Activated naive CD4-positive, alpha-beta T cell treated with anti-CD3 and anti-CD28 coated beads, Interleukin-2, amount 50 U/mL, for 72 hours (primary cell): Measurements from ENCODE around the gene UACA. TPM values are rescaled to one million over a fixed set of nuclear protein-coding genes. Genes with fewer than 3 reads are reported as not detected.
"Not testable (repeated sequence)": the region's sequence is repeated elsewhere in the genome, so short reads cannot be mapped to it uniquely, and the experiment has no call there.

Source experiments
- ATAC-seq, 2 donors: fragments of 150-1000 bp; cut with Tn5 transposase; 2 replicates each; pipeline ENCODE4 v1.10.0; 2021; ENCODE audit warnings: mild to moderate bottlenecking in 2 of 2, moderate library complexity in 2 of 2
- DNase-seq, 2 donors: peaks; one replicate each; pipeline ENCODE4 v3.0.0; 2021 to 2022; ENCODE audit warnings: low spot score in 2 of 2
- H3K27ac Mint-ChIP-seq, 2 donors: one replicate each; pipeline ENCODE4 v1.8.0; 2022; ENCODE audit warnings: mild to moderate bottlenecking in 2 of 2, mixed read lengths in 2 of 2
- H3K36me3 Mint-ChIP-seq, 2 donors: one replicate each; pipeline ENCODE4 v1.8.0; 2022; ENCODE audit warnings: mixed read lengths in 2 of 2
- H3K9me3 Mint-ChIP-seq, 2 donors: one replicate each; pipeline ENCODE4 v1.8.0; 2022; ENCODE audit warnings: mixed read lengths in 2 of 2
- total RNA-seq, 2 donors: library from RNA; stranded (reverse); gene quantifications; one replicate each; pipeline ENCODE4 v1.2.3, GENCODE V29; 2022

UACA gene
- total RNA-seq, 2 donors from 2014 or later: 2.8 to 7.7 TPM

DNA sequence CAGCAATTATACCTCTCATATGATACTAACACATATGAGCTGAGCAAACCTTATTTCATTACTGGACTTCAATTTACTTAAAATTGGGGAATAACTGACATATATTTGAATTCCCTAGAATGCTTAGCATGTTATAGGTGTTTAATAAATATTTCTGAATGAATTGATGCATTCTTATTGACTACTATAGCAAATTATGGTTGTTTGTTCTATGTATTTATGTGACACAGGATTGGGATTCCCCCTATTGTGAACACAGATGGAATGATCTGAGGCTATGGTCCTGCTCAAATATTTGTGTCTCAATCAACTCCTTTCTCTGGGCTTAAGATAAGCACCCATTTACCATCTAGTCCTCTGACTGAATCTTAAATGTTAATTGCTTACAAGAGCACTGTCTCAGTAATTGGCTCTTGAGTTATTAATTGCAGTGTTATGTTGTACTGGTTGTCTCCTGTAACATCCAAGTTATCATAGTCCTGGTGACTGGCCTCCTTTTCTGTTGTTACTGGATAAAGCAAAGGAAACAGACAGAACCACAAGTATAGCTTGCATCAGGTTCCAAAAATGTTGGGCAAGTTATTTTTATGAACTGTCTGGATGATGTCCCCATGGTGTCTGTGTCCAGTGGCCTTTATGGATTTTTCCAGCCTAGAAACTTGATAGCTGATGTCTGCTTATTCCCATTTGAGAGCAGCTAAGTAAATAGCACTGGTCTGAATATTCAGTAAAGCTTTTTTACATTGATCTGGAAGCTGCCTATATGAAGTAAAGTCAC lies 2.3 kb upstream of the UACA start:
- H3K36me3 Mint-ChIP-seq: peaks cover 0 to 6% of the 10 kb centered on the region in 2 donors
- DNase-seq: no peak
- no peaks in the 10 kb centered on the region for H3K9me3 Mint-ChIP-seq
- no peak overlapping the region for H3K27ac Mint-ChIP-seq
- ATAC-seq: no peak

DNA sequence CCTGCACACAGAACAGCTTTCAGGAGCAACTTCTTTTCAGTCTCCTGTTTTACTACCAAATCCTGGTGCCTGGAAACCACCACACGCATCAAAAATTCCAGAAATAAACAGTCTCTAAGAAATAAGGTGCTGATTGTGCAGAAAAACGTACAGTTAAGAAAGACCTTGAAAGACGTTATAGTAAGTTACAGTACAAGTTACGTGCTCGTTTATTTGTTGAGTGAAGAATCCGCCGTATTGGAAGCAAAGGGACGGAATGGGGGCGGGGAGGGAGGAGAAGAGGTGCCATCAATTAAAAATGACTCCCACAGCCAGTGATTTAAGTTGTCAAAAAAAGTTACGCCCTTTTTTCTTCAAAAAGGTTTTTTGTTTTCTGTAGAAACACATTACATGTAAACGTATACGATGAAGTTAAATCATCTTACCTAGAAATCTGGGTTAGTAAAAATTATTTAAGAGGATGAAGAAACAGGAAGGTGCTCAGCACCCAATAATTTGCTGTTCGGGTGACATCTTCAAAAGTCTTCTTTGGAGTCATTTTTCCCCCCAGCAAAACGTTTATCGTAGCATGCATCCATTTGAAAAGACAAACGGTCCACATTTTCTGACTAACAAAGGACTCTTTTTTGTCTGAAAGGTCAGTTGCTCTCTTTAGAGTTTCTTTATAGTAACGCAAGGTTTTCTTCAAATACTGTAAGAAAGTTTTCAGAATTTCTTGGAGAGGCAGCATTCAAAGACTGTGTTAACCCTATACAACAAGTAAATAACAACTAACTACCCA lies 782 bp upstream of the UACA start:
- peaks cover 0 to 6% of the 10 kb centered on the region in 2 donors for H3K36me3 Mint-ChIP-seq
- H3K9me3 Mint-ChIP-seq: no peaks in the 10 kb centered on the region
- DNase-seq (no peak), ATAC-seq (no peak)
- H3K27ac Mint-ChIP-seq: peak overlapping the region; percentile 54 to 81

DNA sequence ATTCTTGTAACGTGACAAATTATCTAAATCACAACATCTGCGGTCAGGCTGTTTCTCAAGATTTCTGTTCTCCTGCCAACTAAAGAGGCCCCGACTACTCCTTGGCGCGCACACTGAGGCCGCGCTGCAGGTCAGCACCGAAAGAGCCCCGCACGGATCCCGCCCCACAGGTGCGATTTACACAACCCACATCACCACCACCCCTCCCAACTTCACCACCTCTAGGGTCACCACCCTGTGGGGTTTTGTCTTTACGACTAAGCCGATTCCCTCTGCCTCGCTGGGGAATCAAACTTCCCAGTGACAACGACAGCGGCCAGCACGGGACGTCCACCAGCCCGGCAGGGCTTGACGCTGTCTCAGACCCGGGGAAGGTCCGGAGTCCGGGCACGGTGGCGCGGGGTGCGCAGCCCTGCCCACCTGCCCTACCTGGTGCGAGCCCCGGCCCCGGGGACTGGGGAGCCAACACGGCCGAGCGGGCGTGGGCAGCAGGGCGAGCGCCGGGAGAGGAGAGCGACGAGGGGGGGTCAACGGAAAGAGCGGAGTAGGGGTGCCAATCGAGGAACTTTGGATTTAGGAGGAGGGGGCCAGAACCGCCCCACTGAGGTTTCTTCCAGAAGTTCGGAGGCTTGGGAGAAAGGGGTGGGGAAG lies 764 bp downstream of the UACA start:
- ATAC-seq (peak; percentile 22 to 28), DNase-seq (peak in 1 of 2 donors; percentile 18)
- H3K9me3 Mint-ChIP-seq: no peaks in the 10 kb centered on the region
- H3K36me3 Mint-ChIP-seq: peaks cover 0 to 6% of the 10 kb centered on the region in 2 donors
- H3K27ac Mint-ChIP-seq: no peak overlapping the region

- no peak overlapping the region for H3K27ac Mint-ChIP-seq
- DNase-seq (no peak), ATAC-seq (no peak)
- peaks cover 0 to 6% of the 10 kb centered on the region in 2 donors for H3K36me3 Mint-ChIP-seq
- H3K9me3 Mint-ChIP-seq: no peaks in the 10 kb centered on the region
Measured at GRCh38 chr15:70761931-70762468, 1.4 kb downstream of the UACA start.

- DNase-seq (no peak), ATAC-seq (no peak)
- Mint-ChIP-seq H3K27ac (no peak overlapping the region), H3K9me3 (no peaks in the 10 kb centered on the region), H3K36me3 (peaks cover 0 to 6% of the 10 kb centered on the region in 2 donors)
Measured at GRCh38 chr15:70761046-70761445, 2.3 kb downstream of the UACA start.

DNA sequence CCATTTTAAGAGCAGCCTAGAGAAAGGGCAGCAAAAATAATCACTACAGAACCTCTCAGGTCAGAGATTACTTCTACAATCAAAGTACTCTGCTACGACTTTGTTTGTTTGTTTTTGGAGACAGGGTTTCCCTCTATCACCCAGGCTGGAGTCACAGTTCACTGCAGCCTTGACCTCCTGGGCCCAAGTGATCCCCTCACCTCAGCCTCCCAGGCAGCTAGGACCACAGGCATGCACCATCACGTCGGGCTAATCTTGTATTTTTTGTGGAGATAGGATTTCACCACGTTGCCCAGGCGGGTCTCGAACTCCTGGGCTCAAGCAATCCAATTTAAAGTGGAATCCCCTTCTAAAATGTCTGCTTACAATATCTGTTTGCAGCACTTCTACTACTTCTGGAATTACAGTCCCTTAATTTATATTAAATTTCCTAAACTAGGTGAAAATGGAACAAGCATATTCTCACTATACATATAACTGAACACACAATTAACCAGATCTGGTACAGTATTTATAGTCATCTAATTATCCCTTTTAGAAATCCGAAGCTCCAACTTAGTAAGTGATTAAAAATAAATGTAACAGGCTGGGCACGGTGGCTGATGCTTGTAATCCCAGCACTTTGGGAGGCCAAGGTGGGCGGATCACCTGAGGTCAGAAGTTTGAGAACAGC lies 4.4 kb downstream of the UACA start:
- ATAC-seq (no peak), DNase-seq (no peak)
- peaks cover 0 to 5% of the 10 kb centered on the region in 2 donors for H3K36me3 Mint-ChIP-seq
- no peaks in the 10 kb centered on the region for H3K9me3 Mint-ChIP-seq
- H3K27ac Mint-ChIP-seq: no peak overlapping the region

GRCh38 chr15:70757627-70758026 lies 5.7 kb downstream of the UACA start:
- Mint-ChIP-seq H3K9me3 (no peaks in the 10 kb centered on the region), H3K36me3 (no peaks in the 10 kb centered on the region), H3K27ac (no peak overlapping the region)
- DNase-seq (no peak), ATAC-seq (no peak)

GRCh38 chr15:70754862-70755261 lies 8.5 kb downstream of the UACA start:
- H3K9me3 Mint-ChIP-seq: no peaks in the 10 kb centered on the region
- H3K36me3 Mint-ChIP-seq: no peaks in the 10 kb centered on the region
- ATAC-seq: no peak
- no peak overlapping the region for H3K27ac Mint-ChIP-seq
- no peak for DNase-seq

GRCh38 chr15:70753101-70753829 lies 10.1 kb downstream of the UACA start:
- no peak for ATAC-seq
- no peak for DNase-seq
- H3K27ac Mint-ChIP-seq: no peak overlapping the region
- H3K9me3 Mint-ChIP-seq: no peaks in the 10 kb centered on the region
- no peaks in the 10 kb centered on the region for H3K36me3 Mint-ChIP-seq

GRCh38 chr15:70752193-70752635 lies 11.1 kb downstream of the UACA start:
- DNase-seq (no peak), ATAC-seq (no peak)

GRCh38 chr15:70750203-70750869 lies 13.0 kb downstream of the UACA start:
- DNase-seq (no peak), ATAC-seq (no peak)
- Mint-ChIP-seq H3K9me3 (no peaks in the 10 kb centered on the region), H3K36me3 (no peaks in the 10 kb centered on the region), H3K27ac (no peak overlapping the region)

More at GRCh38 chr15:70752193-70752635, 11.1 kb downstream of the UACA start:
- Mint-ChIP-seq H3K36me3 (no peaks in the 10 kb centered on the region), H3K9me3 (no peaks in the 10 kb centered on the region), H3K27ac (no peak overlapping the region)

DNA sequence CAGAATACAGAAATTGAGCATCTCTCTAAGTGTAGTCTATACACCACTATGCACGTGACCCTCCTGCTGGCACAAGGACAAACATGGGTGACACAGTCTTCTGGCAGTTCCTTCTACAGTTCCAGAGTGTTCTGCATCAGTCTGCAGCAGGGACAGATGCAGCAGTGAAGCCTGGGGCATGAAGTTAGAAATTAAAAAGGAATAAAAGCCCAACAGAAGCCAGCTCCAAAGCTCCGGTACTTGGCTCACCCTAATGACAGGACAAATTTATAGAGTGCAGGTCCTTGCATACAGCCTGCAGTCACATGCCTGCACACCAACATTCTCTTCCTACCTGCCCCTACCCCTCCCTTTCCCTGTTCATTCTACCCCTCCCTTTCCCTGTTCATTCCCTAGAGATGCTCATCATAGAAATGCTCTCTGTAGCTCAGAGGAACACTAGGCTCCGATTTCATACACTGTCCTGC lies 15.0 kb downstream of the UACA start:
- no peak for ATAC-seq
- Mint-ChIP-seq H3K36me3 (no peaks in the 10 kb centered on the region), H3K9me3 (no peaks in the 10 kb centered on the region), H3K27ac (no peak overlapping the region)
- DNase-seq: no peak

DNA sequence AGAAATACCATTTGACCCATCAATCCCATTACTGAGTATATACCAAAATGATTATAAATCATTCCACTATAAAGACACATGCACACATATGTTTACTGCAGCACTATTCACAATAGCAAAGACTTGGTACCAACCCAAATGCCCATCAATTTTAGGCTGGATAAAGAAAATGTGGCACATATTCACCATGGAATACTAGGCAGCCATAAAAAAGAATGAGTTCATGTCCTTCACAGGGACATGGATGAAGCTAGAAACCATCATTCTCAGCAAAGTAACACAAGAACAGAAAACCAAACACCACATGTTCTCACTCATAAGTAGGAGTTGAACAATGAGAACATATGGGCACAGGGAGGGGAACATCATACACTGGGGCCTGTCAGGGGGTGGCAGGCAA lies 16.8 kb downstream of the UACA start:
- DNase-seq, H3K36me3 Mint-ChIP-seq, H3K27ac Mint-ChIP-seq, H3K9me3 Mint-ChIP-seq, ATAC-seq: not testable (repeated sequence)

GRCh38 chr15:70742928-70743327 lies 20.4 kb downstream of the UACA start:
- ATAC-seq: no peak
- Mint-ChIP-seq H3K27ac (no peak overlapping the region), H3K36me3 (no peaks in the 10 kb centered on the region), H3K9me3 (no peaks in the 10 kb centered on the region)
- DNase-seq: no peak

DNA sequence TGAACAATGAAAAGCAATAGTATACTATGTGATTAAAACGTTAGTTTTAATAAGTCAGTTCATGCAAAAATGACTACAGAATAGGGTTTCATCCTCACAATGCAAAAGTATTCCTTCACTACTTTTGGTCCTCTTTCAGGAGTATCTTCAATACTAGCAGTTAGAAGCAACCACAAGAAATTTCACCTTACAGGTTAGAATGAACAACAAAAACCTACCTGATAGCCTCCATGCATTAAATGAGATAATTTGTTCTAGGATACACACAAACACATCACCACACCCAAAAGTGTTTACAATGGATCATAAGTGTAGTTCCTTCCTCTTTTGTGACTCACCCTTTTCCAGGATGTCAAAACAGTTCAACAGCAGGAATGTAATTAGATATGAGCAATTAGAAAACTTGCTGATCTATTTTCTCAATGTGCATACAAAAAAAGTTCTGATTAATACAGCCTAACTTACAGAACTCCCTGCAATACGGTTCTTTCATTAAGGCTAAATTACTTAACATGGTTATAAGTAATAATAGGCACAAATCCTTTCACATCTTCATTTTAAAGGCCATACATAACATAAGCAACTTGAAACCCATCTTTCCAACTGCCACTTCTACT lies 21.6 kb downstream of the UACA start:
- DNase-seq (no peak), ATAC-seq (no peak)
- Mint-ChIP-seq H3K9me3 (no peaks in the 10 kb centered on the region), H3K36me3 (no peaks in the 10 kb centered on the region), H3K27ac (no peak overlapping the region)
